Lung (tissue), 12 donors: ENCODE results near the gene ETV6. TPM values are rescaled to one million over a fixed set of nuclear protein-coding genes. Genes with fewer than 3 reads are reported as not detected.

Source experiments
- ATAC-seq: fragments of 200-7000 bp; cut with Tn5 transposase; one replicate; pipeline ENCODE4 v1.9.1; 2020; ENCODE audit warnings: moderate number of reproducible peaks; ENCODE audit not compliant: insufficient read depth, low FRiP score
- DNase-seq, 3 donors: peaks; one replicate each; pipeline ENCODE4 v3.0.0-alpha.2; 2013 to 2017
- H3K27ac ChIP-seq, 2 donors: one replicate each; pipeline ENCODE4 v1.5.1; 2013; ENCODE audit warnings: mild to moderate bottlenecking in 2 of 2, moderate library complexity in 2 of 2, control low read depth in 1 of 2, inconsistent platforms in 1 of 2, low read depth in 1 of 2, low read length in 1 of 2
- H3K27me3 ChIP-seq, 3 donors: one replicate each; pipeline ENCODE4 v1.5.1; 2013; ENCODE audit warnings: low read length in 2 of 3; ENCODE audit not compliant: control insufficient read depth in 3 of 3, insufficient read depth in 3 of 3
- H3K36me3 ChIP-seq, 4 donors: one replicate each; pipeline ENCODE4 v1.5.1; 2013; ENCODE audit warnings: low read length in 4 of 4, mild to moderate bottlenecking in 1 of 4, moderate library complexity in 1 of 4; ENCODE audit not compliant: control insufficient read depth in 4 of 4, insufficient read depth in 4 of 4
- H3K4me1 ChIP-seq, 5 donors: one replicate each; pipeline ENCODE4 v1.5.1; 2013; ENCODE audit warnings: low read length in 5 of 5, mild to moderate bottlenecking in 2 of 5, moderate library complexity in 1 of 5; ENCODE audit not compliant: control insufficient read depth in 5 of 5, insufficient read depth in 5 of 5
- H3K4me3 ChIP-seq: one replicate; pipeline ENCODE4 v1.5.1; 2013; ENCODE audit warnings: mild to moderate bottlenecking, control low read depth, moderate library complexity
- H3K9ac ChIP-seq, 2 donors: one replicate each; pipeline ENCODE4 v1.5.1; 2013; ENCODE audit warnings: low read length in 2 of 2, control low read depth in 1 of 2; ENCODE audit not compliant: insufficient read depth in 1 of 2
- H3K9me3 ChIP-seq, 4 donors: one replicate each; pipeline ENCODE4 v1.5.1; 2013; ENCODE audit warnings: low read length in 3 of 4, mild to moderate bottlenecking in 1 of 4, moderate library complexity in 1 of 4; ENCODE audit not compliant: control insufficient read depth in 4 of 4, insufficient read depth in 3 of 4
- WGBS, 2 donors: extraction: QIAGEN DNeasy Blood & Tissue Kit; methylation state at CpG; one replicate each; pipeline ENCODE4 v1.1.7; 2013; 5-methylcytosine and 5-hydroxymethylcytosine counted together
- polyA plus RNA-seq, 2 donors: library from polyadenylated mRNA; stranded (reverse); fragments of 200-250 nt; gene quantifications; one replicate each; pipeline ENCODE4 v1.2.1, GENCODE V29; 2013
- total RNA-seq, 2 donors: library from RNA; depleted of rRNA in 1 of 2; stranded (reverse); fragments of >200 nt in 1 of 2; gene quantifications; one replicate each; pipeline ENCODE4 v1.2.1, GENCODE V29; 2014 to 2021
- TF ChIP-seq, protein P1 (sequence below): IDR thresholded peaks from 2 replicates; pipeline ENCODE4 v1.5.1; 2012; ENCODE audit warnings: mild to moderate bottlenecking; ENCODE audit errors: control extremely low read depth, extremely low read depth
- donor health status: control.
- donor health status: control.
- donor health status: Bipolar disorder and iron deficiency.
- donor health status: healthy.
- donor health status: DM: yes; HTN: yes; CAD: no.

ETV6 gene
- total and polyA plus RNA-seq, 4 donors: 8.6 to 45.7 (median 13.6) TPM

DNA sequence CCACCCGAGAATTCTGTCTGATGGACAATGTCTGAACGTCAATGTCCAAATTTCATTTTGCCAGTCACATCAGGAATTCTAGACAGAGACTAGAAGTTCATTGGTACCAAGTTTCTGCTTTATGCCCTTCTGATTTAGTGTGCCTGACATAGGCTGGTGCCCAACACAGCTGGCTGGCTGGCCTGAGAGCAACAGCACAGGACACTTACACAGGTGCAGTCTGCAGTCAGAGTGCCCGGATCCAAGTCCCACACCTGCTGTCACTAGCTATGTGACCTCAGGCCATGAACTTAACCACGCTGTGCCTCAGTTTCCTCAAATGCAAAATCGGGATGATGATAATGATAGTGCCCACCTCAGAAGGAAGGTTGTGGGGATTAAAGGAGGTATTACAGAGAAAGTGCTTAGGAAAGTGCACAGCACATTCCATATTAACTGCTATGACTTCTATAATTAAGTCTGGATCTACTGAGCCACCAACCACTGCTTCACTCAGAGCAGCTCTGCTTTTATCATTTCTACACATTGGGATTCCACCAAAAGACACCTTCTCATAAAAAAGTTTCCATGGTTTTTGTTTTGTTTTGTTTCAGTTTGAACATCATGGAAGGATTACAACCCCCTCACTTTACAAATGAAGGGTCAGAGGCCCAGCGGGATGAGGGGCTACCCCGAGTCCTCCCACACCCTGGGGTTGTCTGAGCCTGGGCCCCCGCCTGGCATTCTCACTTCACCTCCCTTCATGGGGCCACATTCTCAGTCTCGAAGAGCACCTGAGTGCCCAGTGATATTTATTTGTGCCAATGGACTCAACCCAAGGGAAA is 252.4 kb downstream of the ETV6 start:
- Histone ChIP-seq H3K4me3 (no peak overlapping the region), H3K36me3 (no peaks in the 10 kb centered on the region), H3K27me3 (no peaks in the 10 kb centered on the region), H3K9me3 (peaks cover 0 to 2% (median 0%) of the 10 kb centered on the region in 4 donors), H3K27ac (no peak overlapping the region), H3K4me1 (no peaks in the 10 kb centered on the region), H3K9ac (no peak overlapping the region)
- ATAC-seq: no peak
- 91% methylated on average over 9 of the region's 9 CpGs for WGBS, 2 donors
- TF ChIP-seq, protein P1, sequence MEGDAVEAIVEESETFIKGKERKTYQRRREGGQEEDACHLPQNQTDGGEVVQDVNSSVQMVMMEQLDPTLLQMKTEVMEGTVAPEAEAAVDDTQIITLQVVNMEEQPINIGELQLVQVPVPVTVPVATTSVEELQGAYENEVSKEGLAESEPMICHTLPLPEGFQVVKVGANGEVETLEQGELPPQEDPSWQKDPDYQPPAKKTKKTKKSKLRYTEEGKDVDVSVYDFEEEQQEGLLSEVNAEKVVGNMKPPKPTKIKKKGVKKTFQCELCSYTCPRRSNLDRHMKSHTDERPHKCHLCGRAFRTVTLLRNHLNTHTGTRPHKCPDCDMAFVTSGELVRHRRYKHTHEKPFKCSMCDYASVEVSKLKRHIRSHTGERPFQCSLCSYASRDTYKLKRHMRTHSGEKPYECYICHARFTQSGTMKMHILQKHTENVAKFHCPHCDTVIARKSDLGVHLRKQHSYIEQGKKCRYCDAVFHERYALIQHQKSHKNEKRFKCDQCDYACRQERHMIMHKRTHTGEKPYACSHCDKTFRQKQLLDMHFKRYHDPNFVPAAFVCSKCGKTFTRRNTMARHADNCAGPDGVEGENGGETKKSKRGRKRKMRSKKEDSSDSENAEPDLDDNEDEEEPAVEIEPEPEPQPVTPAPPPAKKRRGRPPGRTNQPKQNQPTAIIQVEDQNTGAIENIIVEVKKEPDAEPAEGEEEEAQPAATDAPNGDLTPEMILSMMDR: no peak
- no peak for DNase-seq

DNA sequence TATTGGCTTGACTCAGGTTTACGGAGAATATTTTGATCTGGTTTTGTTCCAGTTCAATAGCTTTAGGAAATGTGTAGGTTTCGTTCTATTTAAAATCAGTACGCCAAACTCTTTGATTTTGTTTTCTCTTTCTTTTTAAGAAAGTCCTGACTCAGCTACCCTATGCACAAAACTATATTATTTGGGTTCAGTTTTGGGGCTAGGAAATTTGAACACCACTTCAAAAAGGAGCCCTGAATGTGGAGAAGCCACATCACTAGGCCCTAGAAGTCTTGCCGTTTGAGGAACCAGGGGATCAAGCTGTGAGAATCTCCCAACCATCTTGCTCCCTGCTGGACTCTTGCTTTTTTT is 253.0 kb downstream of the ETV6 start:
- Histone ChIP-seq H3K9me3 (peaks cover 0 to 2% (median under 1%) of the 10 kb centered on the region in 4 donors), H3K36me3 (no peaks in the 10 kb centered on the region), H3K4me1 (no peaks in the 10 kb centered on the region), H3K27me3 (no peaks in the 10 kb centered on the region), H3K27ac (no peak overlapping the region), H3K9ac (no peak overlapping the region), H3K4me3 (no peak overlapping the region)
- ATAC-seq (no peak), DNase-seq (no peak)
- WGBS, 2 donors: 91 to 92% methylated on average over 4 of the region's 4 CpGs
- TF ChIP-seq, protein P1: no peak

DNA sequence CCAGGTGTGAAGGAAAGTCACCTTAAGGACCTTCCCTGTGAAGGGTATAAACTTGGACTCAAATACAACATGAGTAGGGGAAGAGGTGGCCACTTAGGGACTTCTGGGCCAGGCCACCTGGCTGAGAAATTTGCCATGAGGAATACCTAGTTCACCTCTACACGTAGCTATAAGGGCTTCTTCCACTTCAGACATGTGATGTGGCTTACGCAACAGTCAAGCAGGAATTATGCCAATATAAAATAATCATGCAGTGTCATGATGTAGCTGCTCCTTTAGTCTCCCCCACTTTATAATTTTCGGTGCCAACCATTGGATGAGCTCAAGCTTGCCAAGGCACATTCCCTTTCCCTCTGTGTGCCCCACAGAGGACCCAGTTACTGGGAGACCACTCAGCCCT is 254.7 kb downstream of the ETV6 start:
- Histone ChIP-seq H3K27me3 (no peaks in the 10 kb centered on the region), H3K4me1 (no peaks in the 10 kb centered on the region), H3K36me3 (no peaks in the 10 kb centered on the region), H3K27ac (no peak overlapping the region), H3K4me3 (no peak overlapping the region), H3K9me3 (peaks cover 0 to 6% (median 3%) of the 10 kb centered on the region in 4 donors), H3K9ac (no peak overlapping the region)
- WGBS, 2 donors: 65 to 69% methylated on average over 3 of the region's 3 CpGs
- ATAC-seq (no peak), DNase-seq (no peak)
- TF ChIP-seq, protein P1: no peak

DNA sequence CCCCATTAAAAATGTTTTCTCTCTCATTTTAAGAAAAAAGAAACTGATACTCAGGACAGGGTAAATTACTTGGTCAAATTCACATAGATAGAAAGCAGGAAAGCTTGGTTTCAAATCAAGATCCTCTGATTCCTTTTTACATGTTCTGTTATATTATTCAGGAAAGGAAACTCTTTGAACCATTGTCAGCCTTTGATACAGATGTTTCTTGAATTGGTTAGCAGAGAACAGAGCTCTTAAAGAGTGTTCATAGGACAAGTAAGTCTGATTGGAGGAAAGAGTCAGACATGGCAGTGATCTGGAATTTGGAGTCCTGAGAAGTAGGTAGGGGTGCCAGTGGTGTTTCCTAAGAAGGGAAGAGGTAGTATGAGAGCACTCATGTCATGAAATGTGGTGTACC is 256.1 kb downstream of the ETV6 start:
- ATAC-seq: no peak
- H3K27ac ChIP-seq: no peak overlapping the region
- H3K4me3 ChIP-seq: no peak overlapping the region
- no peaks in the 10 kb centered on the region for H3K4me1 ChIP-seq
- H3K9me3 ChIP-seq: peaks cover 0 to 6% (median 4%) of the 10 kb centered on the region in 4 donors
- no peak overlapping the region for H3K9ac ChIP-seq
- H3K36me3 ChIP-seq: no peaks in the 10 kb centered on the region
- no peak for DNase-seq
- H3K27me3 ChIP-seq: no peaks in the 10 kb centered on the region
- TF ChIP-seq, protein P1: no peak
